Measurements from ENCODE around the gene GHR.
"Not testable (repeated sequence)": the region's sequence is repeated elsewhere in the genome, so short reads cannot be mapped to it uniquely, and the experiment has no call there.

The GHR gene

GRCh38 chr5:42654645-42655044, 231.4 kb downstream of the GHR start:
- DNase-seq = no peak

- no peak for DNase-seq
Observed at GRCh38 chr5:42655982-42656650, 232.9 kb downstream of the GHR start.

- DNase-seq = no peak
Observed at GRCh38 chr5:42656651-42657015, 233.4 kb downstream of the GHR start.

GRCh38 chr5:42659869-42660268, 236.6 kb downstream of the GHR start:
- not testable (repeated sequence) for DNase-seq

GRCh38 chr5:42665857-42666256, 242.6 kb downstream of the GHR start:
- DNase-seq = no peak

DNA sequence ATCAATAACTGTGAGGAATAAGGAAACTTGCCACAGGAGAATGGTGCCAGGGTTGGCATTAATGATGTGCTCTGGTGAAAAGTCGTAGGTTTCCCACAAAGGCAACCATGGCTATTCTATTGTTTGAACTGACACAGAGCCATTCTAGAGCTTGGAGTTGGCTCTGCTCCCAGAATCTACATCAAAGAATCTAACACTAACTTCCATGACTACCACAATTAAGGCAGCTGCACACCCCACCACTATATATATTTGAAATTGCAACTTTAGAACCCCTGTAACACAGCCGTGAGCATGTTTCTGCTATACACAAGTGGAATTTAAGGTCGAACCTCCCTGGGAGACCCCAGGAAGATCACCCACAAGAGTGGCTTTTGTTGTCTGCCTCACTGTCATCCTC, 243.6 kb downstream of the GHR start:
- DNase-seq = no peak

DNA sequence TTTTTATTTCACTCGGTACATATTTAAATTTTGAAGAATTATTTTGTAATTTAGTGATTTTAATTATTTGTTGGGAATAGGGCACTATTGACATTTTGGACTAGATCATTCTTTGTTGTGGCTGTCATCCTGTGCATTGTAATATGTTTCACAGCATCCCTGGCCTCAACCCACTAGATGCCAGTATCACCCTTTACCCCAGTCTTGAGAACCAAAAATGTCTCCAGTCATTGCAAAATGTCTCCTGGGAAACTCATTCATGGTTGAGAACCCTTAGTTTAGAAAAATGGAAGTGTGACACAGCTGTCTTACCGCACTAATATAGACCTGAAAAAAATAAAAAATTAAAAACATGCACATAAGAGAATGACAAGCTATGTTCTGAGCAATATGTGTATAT, 245.0 kb downstream of the GHR start:
- no peak for DNase-seq

DNA sequence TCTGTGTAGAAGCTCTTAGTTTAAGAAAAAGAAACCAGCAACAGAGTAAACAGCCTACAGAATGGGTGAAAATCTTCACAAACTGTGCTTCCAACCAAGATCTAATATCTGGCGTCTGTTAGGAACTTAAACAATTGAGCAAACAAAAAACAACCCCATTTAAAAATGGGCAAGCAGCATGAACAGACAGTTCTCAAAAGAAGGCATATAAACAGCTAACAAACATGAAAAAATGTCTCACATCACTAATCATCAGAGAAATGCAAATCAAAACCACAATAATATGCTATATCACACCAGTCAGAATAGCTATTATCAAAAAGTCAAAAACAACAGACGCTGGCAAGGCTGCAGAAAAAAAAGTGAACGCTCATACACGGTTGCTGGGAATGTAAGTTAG, 249.7 kb downstream of the GHR start:
- DNase-seq = no peak

DNA sequence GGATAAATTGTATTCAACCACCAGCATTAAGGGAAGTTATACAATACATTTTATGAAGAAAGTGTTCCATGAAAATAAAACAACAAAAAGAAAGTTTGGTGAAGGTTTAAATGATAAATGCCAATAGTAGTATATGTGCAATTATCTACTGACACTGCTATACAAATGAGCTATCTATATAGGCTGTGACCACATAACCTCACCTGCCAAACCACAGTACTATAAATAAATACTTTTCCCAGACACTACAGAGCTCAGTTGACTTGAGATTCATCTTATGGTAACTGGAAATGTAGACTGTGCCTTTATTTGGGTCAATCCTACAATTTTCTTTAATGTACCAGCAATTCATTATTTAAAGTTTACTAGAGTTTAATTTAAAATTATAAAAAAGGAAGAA, 252.4 kb downstream of the GHR start:
- no peak for DNase-seq

DNA sequence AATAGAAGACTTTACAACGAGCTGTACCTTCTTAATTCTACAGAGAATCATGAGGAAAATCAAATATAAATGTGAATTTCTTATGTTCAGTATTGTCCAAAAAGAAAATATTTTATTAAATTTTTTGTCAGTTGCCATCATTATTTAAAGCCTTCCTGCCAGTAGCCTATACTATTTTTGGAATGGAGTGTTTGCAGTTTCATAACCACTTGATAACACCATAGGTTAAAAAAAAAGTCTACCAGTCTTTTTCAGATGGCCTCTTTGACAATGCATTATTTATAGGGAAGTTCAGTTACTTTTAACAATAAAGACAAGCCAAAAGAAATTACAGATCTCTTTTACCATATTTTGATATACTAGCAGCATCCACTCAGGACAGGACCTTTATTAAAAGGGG, 253.1 kb downstream of the GHR start:
- DNase-seq = no peak

DNA sequence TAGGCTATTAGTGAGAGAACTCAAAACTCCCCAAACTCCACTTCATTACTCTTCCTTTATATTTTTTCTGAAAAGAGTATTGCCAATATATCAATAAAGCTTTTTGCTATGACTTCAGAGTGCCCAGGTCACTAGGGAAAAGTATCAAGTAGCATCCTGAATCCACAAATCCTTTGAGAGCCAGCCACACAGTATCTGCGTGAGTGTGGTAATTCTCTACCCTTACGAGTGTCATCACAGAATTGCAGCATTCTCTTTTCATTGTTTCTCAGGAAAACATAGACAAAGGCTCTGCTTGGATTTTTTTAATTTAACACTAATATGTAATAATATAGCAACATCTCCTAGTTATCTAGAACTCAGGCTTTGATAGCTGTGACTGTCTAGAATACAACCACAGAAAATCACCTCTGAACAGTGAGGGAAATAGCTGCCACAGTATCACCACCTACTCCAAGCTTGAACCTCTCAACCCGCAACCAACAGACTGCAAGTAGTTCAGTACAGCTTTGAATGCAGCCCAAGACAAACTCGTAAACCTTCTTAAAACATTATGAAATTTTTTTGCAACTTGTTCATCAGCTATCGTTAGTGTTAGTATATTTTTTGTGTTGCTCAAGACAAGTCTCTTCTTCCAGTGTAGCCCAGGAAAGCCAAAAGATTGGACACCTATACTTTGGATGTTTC, 254.1 kb downstream of the GHR start:
- DNase-seq = no peak

DNA sequence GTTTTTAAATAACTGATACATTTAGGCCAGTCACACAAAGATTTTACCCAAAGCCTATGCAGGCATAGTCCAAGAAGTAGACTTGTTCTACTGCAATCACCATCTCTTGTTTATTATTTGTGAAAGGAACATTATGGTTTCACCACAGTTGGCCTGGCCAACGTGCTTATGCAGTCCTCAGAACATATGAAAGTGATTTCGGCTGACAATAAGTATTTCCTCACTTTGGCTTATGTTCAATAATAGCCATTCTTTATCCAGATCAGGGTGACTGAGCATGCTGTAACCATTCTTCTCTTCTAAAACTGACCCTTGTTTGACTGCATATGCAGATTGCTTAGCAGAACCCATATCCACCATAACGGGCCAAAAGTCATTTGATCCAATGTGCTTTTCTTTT, 256.8 kb downstream of the GHR start:
- DNase-seq = no peak

DNA sequence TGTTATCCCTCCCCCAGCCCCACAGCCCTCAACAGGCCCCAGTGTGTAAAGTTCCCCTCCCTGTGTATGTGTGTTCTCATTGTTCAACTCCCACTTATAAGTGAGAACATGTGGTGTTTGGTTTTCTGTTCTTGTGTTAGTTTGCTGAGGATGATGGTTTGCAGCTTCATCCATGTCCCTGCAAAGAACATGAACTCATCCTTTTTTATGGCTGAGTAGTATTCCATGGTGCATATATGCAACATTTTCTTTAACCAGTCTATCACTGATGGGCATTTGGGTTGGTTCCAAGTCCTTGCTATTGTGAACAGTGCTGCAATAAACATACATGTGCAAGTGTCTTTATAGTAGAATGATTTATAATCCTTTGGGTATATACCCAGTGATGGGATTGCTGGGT, 261.8 kb downstream of the GHR start:
- DNase-seq = not testable (repeated sequence)

DNA sequence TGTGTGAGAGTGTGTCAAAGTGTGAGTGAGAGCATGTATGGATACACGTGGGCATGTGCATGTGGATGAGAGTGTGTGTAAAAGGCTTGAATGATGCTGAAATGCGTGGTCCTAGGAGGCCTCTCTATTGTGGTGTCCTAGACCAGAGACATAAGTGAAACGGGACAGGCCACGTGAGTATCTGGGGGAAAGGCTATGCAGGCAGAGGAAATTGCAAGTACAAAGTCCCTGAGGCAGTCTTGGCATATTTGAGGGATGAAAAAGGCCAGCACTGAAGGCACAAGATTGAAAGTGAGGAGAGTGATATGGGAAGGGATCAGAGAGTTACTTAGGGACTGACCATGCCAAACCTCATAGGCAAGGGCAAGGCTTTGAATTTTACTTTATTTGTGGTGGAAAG, 266.2 kb downstream of the GHR start:
- DNase-seq = no peak

- no peak for DNase-seq
Observed at GRCh38 chr5:42691413-42691937, 268.2 kb downstream of the GHR start.

DNA sequence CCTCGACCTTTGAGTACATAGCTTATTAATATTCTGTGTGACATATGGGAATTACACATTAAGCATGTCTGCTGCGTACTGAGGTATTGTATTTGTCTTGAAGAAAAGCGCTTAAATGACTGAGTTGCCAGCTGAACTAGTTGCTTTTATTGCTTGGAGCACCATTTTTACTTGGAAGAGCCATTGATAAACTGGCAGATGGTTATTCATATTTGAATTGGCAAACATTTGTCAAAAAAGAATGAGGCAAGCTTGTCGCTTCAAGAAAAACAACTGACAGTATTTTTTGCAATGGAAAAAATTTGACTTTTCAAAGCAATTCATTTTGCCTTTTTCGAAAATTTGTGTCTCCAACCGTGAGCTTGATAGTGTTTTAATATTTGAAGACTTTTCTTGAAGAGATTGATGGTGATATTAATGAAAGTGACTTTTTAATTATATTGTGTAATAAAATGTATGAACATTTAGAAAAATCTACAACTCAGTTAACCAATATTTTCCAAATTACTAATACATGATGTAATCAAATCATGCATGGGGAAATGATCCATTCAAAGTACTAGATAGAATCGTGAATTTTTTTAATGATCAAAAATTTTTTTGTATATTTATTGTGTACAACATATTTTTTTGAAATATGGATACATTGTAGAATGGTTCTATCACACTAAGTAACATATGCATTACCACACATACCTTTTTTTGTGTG, 278.3 kb downstream of the GHR start:
- no peak for DNase-seq

DNA sequence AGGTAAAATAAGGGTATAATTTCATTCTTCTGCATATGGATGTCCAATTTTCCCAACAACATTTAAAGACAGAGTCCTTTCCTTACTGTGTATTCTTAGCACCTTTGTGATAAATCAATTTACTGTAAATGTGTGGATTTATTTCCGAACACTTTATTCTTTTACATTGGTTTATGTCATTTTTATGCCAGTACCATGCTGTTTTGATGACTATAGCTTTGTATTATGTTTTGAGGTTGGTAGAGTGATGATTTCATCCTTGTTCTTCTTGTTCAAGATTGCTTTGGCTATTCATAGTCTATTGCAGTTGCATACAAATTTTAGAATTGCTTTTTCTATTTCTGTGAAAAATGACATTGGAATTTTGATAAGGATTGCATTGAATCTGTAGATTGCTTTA, 280.0 kb downstream of the GHR start:
- no peak for DNase-seq

GRCh38 chr5:42715785-42716184, 292.5 kb downstream of the GHR start:
- no peak for DNase-seq

DNA sequence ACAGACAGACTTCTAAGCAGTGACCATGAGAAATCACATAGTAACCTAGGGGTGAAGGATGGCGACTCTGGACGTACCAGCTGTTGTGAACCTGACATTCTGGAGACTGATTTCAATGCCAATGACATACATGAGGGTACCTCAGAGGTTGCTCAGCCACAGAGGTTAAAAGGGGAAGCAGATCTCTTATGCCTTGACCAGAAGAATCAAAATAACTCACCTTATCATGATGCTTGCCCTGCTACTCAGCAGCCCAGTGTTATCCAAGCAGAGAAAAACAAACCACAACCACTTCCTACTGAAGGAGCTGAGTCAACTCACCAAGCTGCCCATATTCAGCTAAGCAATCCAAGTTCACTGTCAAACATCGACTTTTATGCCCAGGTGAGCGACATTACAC, 295.4 kb downstream of the GHR start:
- DNase-seq = peak; percentile 30

DNA sequence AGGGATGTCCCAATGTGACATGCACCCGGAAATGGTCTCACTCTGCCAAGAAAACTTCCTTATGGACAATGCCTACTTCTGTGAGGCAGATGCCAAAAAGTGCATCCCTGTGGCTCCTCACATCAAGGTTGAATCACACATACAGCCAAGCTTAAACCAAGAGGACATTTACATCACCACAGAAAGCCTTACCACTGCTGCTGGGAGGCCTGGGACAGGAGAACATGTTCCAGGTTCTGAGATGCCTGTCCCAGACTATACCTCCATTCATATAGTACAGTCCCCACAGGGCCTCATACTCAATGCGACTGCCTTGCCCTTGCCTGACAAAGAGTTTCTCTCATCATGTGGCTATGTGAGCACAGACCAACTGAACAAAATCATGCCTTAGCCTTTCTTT, 295.8 kb downstream of the GHR start:
- DNase-seq = no peak

GRCh38 chr5:42720251-42720650, 297.0 kb downstream of the GHR start:
- peak; percentile 19 for DNase-seq

- DNase-seq = no peak
Observed at GRCh38 chr5:42721484-42721883, 298.2 kb downstream of the GHR start.

GRCh38 chr5:42734531-42735058, 311.4 kb downstream of the GHR start:
- not testable (repeated sequence) for DNase-seq

- DNase-seq = no peak
Observed at GRCh38 chr5:42740920-42741319, 317.7 kb downstream of the GHR start.
